NK-92 (cell line): Measurements from ENCODE around the gene NCS1.

Experiments used
- DNase-seq: peaks from one replicate; lab custom pipeline; 2025; ENCODE audit not compliant: unreplicated experiment; lab: John Stamatoyannopoulos, UW

Gene NCS1

GRCh38 chr9:130193531-130194377, 21.6 kb downstream of the NCS1 start:
- no peak for DNase-seq

- no peak for DNase-seq
These were observed 22.3 kb downstream of the NCS1 start for GRCh38 chr9:130194378-130194932.

- DNase-seq = no peak
These were observed 23.4 kb downstream of the NCS1 start for GRCh38 chr9:130195638-130196037.

GRCh38 chr9:130196643-130197042, 24.4 kb downstream of the NCS1 start:
- DNase-seq = no peak

- DNase-seq = no peak
These were observed 25.2 kb downstream of the NCS1 start for GRCh38 chr9:130197386-130197785.

GRCh38 chr9:130197888-130198287, 25.7 kb downstream of the NCS1 start:
- no peak for DNase-seq

GRCh38 chr9:130198501-130199179, 26.4 kb downstream of the NCS1 start:
- no peak for DNase-seq

- no peak for DNase-seq
These were observed 27.4 kb downstream of the NCS1 start for GRCh38 chr9:130199605-130200004.

GRCh38 chr9:130200038-130200849, 28.0 kb downstream of the NCS1 start:
- no peak for DNase-seq

GRCh38 chr9:130201399-130201873, 29.2 kb downstream of the NCS1 start:
- no peak for DNase-seq

GRCh38 chr9:130201974-130202373, 29.8 kb downstream of the NCS1 start:
- DNase-seq = no peak

- no peak for DNase-seq
These were observed 32.1 kb downstream of the NCS1 start for GRCh38 chr9:130204341-130204740.

- no peak for DNase-seq
These were observed 32.8 kb downstream of the NCS1 start for GRCh38 chr9:130204959-130205358.

- DNase-seq = no peak
These were observed 33.7 kb downstream of the NCS1 start for GRCh38 chr9:130205912-130206311.

GRCh38 chr9:130206579-130206978, 34.4 kb downstream of the NCS1 start:
- DNase-seq = no peak

- no peak for DNase-seq
These were observed 35.2 kb downstream of the NCS1 start for GRCh38 chr9:130207241-130207992.

GRCh38 chr9:130208600-130209347, 36.6 kb downstream of the NCS1 start:
- DNase-seq = no peak

- DNase-seq = no peak
These were observed 37.2 kb downstream of the NCS1 start for GRCh38 chr9:130209422-130209821.

GRCh38 chr9:130211548-130212226, 39.5 kb downstream of the NCS1 start:
- DNase-seq = no peak
